GM20000 (cell line): Measurements from ENCODE around the gene SLC7A6.

Experiments used
- DNase-seq: peaks from one replicate; pipeline ENCODE4 v3.0.0; 2012; ENCODE audit warnings: low spot score
- TF ChIP-seq, protein P1 (sequence below): IDR thresholded peaks from 2 replicates; pipeline ENCODE4 v1.5.1; 2012; ENCODE audit warnings: mild to moderate bottlenecking, control low read depth; ENCODE audit errors: extremely low read depth, missing control alignments

The SLC7A6 gene

DNA sequence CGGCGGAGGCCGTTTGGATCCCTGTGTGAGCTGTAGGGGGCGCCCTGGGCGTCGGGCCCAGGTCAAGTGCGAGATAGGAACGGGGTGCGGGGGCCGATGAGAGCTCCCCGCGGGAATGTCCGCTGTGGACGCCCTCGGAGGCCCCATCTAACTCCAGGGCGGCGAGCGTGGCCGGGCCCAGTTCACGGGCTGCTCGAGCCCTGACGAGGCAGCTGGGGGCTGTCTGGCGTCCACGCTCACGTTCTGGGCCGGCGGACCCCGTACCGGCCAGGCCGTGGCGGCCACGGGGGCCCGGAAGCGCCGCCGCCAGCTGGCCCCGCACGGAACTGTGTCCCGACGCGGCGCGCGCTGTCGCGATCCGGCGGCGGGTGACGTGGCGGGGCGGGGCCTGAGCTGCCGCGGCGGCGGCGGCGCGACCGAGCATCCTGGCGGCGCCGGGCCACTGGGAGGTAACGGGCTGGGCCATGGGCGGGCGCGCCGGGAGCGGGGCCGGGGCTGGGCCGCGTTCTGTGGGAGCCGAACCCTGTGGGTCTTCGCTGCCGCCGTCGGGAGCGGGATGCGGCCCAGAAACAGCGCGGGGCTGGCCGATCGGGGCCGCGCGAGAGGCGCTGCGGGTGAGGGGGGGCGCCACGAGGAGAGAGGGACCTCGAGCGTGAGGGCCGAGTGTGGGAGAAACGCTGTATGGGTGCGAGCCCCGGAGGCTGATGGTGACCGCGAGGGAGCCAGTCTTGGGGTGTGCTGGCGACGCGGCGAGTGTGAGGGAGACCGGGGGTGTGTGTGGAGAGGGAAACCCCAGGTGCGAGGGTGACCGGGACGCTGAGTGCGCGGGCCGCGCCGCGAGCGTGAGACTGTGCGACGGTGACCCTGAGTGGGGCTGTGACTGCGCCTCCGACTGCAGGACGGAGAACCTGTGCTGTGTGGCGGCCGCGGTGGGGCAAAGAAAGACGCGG is at the start of gene SLC7A6:
TSS of gene SLC7A6 (plus strand) at position 399 of the 950 bp plus-strand sequence. CDS start 10,201 bp downstream, outside the sequence.
- TF ChIP-seq, protein P1, sequence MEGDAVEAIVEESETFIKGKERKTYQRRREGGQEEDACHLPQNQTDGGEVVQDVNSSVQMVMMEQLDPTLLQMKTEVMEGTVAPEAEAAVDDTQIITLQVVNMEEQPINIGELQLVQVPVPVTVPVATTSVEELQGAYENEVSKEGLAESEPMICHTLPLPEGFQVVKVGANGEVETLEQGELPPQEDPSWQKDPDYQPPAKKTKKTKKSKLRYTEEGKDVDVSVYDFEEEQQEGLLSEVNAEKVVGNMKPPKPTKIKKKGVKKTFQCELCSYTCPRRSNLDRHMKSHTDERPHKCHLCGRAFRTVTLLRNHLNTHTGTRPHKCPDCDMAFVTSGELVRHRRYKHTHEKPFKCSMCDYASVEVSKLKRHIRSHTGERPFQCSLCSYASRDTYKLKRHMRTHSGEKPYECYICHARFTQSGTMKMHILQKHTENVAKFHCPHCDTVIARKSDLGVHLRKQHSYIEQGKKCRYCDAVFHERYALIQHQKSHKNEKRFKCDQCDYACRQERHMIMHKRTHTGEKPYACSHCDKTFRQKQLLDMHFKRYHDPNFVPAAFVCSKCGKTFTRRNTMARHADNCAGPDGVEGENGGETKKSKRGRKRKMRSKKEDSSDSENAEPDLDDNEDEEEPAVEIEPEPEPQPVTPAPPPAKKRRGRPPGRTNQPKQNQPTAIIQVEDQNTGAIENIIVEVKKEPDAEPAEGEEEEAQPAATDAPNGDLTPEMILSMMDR: peak; percentile 72
- DNase-seq: peak; percentile 91

DNA sequence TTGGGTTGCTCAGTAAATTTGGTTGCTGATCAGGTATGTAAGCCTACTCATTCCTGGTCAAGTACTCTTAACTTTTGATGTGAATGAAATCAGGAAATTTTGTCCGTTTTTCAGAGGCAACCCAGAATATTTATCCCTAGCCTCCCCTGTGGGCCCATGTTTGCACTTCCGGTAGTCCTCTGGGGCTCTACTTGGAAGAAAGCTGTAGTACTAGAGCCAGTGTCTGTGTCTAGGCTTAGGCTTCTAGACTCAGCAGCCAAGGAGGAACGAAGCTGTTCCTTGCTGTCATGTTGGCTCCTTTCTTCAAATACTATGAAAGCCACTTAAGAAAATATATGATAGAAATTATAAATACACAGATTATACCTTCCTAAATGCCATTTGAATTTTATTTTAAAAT is 49.6 kb upstream of the SLC7A6 start:
- TF ChIP-seq, protein P1: no peak
- DNase-seq: no peak

DNA sequence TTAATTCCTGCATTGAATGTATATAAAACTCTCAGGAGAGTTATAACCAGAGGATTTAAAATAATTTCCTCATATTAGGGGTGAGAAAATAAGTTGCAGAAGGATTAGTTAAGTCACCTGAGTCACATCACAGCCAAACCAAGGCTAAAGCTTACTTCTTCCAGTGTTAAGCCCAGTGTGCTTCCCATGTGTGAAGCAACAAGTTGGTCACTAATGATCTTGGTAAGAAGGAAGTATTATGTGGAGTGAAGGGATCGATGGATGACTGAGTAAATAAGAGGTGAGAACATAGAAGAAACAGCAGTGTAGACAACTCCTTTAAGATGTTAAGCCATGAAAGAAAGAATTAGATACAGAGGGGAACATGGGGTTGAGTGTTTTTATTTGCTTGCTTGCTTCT is 49.0 kb upstream of the SLC7A6 start:
- TF ChIP-seq, protein P1: no peak
- no peak for DNase-seq

DNA sequence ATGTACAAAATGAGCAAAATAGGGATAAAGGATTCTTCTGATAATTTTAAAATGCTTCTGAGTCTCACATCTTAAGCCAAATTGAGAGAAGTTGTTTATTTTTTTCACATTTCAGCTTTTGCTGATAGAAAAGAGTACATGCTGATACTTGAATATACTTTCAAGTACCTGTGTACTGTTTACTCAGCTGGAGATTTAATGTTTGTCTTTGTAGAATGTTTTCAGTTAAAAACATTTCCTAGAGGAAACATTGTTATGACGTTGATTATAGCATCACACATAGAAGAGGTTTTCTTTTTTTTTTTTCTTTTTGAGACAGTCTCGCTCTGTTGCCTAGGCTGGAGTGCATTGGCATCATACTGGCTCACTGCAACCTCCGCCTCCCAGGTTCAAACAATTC is 48.1 kb upstream of the SLC7A6 start:
- TF ChIP-seq, protein P1: no peak
- no peak for DNase-seq

DNA sequence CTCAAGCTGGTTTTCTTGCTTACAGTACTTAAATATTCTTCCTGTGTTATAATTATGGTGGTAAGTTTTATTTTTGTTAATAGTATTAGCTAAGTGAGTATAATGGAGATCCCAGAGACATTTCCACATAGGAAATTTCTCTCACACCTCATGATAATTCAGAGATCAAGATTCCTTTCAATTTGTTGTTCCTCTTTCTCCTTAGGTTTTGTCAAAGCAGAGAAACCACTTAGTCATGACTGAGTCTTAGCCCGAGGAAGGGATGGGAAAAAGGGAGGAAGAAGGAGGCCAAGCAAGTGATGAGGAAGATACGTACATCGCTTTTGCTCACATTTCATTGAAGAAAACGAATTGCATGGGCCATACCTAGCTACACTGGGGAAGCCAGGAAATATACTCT is 46.8 kb upstream of the SLC7A6 start:
- DNase-seq: no peak
- TF ChIP-seq, protein P1: no peak

DNA sequence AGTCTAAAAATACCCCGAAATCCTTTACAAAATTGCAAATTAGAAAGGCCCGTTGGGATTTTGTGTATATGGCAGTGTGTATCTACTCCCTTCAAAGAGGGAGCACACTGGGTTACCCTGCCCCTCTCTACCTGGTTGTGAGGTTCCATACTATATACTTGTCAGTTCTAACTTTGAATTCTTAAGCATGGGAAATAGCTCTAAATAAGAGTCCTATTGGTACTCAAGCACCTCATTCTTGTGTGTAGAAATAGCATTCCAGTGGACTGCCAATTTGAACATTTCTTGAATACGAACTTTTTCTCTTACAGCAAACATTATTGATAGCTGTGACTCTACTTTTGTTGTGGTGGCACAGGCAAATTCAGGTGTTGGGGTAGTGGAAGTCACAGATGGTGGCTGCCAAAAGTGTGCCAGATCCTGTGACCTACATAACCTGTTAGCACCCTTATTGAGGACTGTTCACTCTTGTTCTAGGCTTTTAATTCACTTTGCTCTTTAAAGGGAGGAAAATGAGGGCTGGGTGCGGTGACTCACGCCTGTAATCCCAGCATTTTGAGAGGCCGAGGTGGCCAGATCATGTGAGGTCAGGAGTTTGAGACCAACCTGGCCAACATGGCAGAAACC is 44.5 kb upstream of the SLC7A6 start:
- TF ChIP-seq, protein P1: no peak

DNA sequence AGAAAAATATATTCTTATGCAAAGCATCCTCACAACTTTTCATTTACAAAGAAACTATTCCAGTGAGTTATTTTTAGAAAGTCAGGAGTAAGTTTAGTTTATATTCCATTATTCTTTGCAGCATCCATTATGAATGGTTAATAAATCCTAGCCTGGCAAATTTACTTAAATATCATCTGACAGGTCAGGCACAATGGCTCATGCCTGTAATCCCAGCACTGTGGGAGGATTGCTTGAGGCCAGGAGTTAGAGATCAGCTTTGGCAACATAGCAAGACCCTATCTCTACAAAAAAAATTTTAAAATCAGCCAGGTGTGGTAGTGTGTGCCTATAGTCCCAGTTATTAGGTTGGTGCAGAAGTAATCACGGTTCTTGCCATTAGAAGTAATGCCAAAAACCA is 41.3 kb upstream of the SLC7A6 start:
- no peak for DNase-seq

More for the DNA sequence above, 44.5 kb upstream of the SLC7A6 start:
- DNase-seq: no peak

More for the DNA sequence above, 41.3 kb upstream of the SLC7A6 start:
- TF ChIP-seq, protein P1: no peak
